Cardiac fibroblast (primary cell): ENCODE results near the gene CORIN.
"Not testable (repeated sequence)": the region's sequence is repeated elsewhere in the genome, so short reads cannot be mapped to it uniquely, and the experiment has no call there.

Source experiments
- DNase-seq, 2 donors: peaks; one replicate each; pipeline versions ENCODE4 v3.0.0 to v3.0.0-alpha.2; 2010; ENCODE audit warnings: low read depth in 2 of 2
- H3K4me3 ChIP-seq, 2 donors: replicated peaks in 1 of 2; 1 replicate in 1 of 2; 2 replicates in 1 of 2; pipeline ENCODE4 v1.5.1; 2011; ENCODE audit warnings: low read depth in 2 of 2, low read length in 2 of 2, mild to moderate bottlenecking in 2 of 2, moderate library complexity in 1 of 2
- CTCF ChIP-seq: IDR thresholded peaks from one replicate; pipeline ENCODE4 v1.5.1; 2011; ENCODE audit warnings: low read depth, mild to moderate bottlenecking, low read length, inconsistent platforms

CORIN gene

GRCh38 chr4:47762376-47763266 lies 75.2 kb downstream of the CORIN start:
- TF ChIP-seq CTCF, result no peak
- no peak for DNase-seq

GRCh38 chr4:47753316-47753715 lies 84.6 kb downstream of the CORIN start:
- DNase-seq, H3K4me3 ChIP-seq: not testable (repeated sequence)

More at GRCh38 chr4:47762376-47763266, 75.2 kb downstream of the CORIN start:
- no peak overlapping the region for H3K4me3 ChIP-seq

- no peak for TF ChIP-seq CTCF
- DNase-seq, result no peak
- H3K4me3 ChIP-seq, result no peak overlapping the region
Measured at GRCh38 chr4:47752214-47752613, 85.7 kb downstream of the CORIN start.

GRCh38 chr4:47750788-47751187 lies 87.1 kb downstream of the CORIN start:
- DNase-seq, result no peak
- TF ChIP-seq CTCF, result no peak

GRCh38 chr4:47749858-47750257 lies 88.0 kb downstream of the CORIN start:
- no peak for TF ChIP-seq CTCF
- DNase-seq, result no peak
- H3K4me3 ChIP-seq, result no peak overlapping the region

More at GRCh38 chr4:47750788-47751187, 87.1 kb downstream of the CORIN start:
- no peak overlapping the region for H3K4me3 ChIP-seq

- no peak overlapping the region for H3K4me3 ChIP-seq
- no peak for DNase-seq
- TF ChIP-seq CTCF, result no peak
Measured at GRCh38 chr4:47749060-47749459, 88.8 kb downstream of the CORIN start.

- H3K4me3 ChIP-seq, result no peak overlapping the region
- DNase-seq, result no peak
- TF ChIP-seq CTCF, result no peak
Measured at GRCh38 chr4:47747846-47748494, 89.9 kb downstream of the CORIN start.
